HG03457 (cell line): ENCODE measurements around the gene CHSY3.

Experiments
- ATAC-seq: cut with Tn5 transposase; IDR thresholded peaks from one replicate; pipeline ENCODE4 v1.9.1; 2021; ENCODE audit warnings: moderate number of reproducible peaks; ENCODE audit not compliant: unreplicated experiment

The CHSY3 gene

DNA sequence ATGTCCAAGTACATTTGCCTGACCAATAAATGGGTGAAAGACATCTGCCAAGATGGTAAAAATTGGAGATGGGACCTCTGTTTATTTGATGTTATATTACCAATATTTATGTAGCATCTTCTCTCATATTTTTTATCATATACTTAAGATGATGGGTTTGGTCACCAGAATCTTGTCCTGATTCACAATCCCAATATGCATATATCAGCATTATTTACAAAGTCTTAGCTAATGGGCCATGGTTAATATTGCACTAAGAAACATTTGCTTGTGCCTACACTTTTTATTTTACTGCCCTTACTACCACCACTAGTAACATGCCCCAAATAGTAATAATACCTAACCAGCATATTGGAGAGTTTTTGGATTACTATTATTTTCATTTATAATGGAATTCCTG, 116.7 kb downstream of the CHSY3 start:
- no peak for ATAC-seq

DNA sequence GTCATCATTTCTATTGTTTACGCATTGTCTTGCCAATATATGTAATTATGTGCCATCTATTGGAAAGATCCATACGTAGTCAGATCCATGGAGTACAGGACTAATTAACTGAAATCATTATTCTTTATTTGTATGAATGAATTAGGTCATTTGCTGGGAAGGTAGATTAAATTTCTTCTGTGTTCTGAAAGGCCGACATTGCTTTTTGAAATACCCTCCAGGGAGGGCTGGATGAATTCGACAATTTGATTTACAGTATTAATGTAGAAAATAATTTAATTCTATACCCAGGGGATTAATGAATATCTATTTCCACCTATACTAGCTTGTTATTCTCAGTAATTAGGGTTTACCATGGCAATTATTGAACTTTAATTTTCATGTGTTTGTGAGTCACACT, 117.6 kb downstream of the CHSY3 start:
- no peak for ATAC-seq

GRCh38 chr5:130023604-130024003, 119.3 kb downstream of the CHSY3 start:
- no peak for ATAC-seq

DNA sequence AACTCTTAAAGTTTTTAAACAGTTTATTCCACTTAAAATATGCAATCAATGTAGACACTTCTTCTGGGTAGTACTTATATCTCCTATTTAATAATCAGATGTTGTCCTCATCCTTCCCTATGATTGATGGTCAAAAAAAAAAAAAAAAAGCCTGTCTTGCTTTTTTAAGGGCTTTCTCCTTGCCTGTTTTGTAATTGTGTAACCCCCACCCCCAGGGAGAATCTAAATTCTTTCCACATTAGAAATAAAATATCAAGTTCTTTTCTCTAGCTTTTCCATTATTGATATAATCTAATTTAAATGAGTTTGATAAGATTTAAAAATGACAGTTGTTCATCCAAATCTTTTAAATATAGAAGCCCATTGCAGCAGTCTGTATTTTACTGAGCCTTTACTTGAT, 119.7 kb downstream of the CHSY3 start:
- ATAC-seq = no peak

DNA sequence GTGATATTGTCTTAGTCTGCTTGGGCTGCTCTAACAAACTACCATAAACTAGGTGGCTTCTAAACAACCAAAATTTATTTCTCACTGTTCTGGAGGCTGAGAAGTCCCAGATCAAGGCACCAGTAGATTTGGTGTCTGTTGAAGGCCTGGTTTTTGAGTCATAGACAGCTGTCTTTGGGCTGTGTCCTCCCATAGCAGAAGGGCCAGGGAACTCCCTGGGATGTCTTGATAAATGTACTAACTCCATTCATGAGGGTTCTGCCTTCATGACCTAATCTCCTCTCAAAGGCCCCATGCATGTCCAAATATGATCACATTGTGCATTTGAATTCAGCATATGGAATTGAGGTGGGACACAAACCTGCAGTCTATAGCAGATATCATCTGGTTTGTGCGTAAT, 121.2 kb downstream of the CHSY3 start:
- no peak for ATAC-seq

GRCh38 chr5:130032807-130033206, 128.5 kb downstream of the CHSY3 start:
- no peak for ATAC-seq

DNA sequence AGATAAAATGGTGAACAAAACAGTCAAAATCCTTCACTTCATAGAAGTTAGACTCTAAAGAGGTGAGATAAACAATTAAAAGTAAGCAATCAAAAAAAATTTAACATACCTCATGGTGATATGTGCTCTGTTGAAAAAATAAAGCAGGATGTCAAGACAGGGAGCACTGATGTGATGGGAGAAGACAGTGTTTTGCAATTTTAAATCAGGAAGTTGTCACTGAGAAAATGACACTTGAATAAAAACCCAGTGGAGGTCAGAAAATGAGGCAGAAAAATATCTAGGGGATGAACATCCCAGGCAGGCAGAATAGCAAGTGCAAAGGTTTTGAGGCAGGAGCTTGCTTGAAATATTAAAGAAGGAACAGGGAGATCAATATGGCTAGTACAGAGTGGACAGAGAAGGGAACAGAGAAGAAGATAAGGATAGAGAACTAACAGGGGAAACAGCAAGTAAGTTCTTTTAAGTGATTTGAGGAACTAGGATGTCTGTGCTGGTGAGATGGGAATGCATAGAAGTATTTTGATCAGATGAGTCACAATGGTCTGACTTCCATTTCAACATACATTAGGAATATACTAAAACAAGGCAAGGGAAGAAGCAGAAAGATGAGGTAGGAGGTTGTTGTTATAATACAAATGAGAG, 130.4 kb downstream of the CHSY3 start:
- no peak for ATAC-seq

DNA sequence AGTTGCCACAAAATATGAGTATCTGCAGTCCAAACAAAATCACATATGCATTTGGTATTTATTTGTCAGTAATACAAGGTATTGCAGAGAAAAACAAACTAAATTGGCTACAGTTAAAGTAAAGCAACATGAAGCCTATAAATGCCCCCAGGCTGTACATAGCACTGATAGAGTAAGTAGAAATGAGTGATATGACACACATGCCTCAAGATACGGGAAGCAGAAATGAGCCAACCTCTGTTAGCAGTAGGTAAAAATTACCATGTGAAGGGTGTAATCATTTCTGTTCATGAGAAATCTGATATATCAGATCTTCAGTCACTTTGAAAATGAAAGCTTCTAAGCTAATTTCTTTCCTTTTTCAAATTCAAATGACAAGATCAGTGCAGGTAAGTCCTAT, 131.1 kb downstream of the CHSY3 start:
- ATAC-seq = no peak

DNA sequence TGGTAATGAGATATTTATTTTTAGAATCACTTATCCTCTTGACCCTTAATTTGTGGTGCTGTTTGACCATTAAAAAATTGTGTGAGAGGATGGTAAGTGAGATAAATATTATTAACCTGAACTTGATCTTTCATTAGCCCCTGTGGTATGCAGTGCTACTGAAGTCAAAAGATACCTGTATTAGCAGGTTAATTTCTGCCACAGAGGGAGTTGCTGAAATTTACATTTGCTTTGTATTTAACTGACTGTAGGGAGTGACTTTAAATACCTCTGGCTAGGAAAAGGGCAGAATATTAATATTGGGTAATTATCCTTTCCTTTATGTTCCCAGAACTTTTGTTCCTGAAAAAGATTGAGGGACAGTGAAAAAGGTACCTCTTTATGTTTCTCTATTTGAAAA, 133.6 kb downstream of the CHSY3 start:
- no peak for ATAC-seq

- ATAC-seq = no peak
These were observed 139.6 kb downstream of the CHSY3 start for GRCh38 chr5:130043834-130044233.

DNA sequence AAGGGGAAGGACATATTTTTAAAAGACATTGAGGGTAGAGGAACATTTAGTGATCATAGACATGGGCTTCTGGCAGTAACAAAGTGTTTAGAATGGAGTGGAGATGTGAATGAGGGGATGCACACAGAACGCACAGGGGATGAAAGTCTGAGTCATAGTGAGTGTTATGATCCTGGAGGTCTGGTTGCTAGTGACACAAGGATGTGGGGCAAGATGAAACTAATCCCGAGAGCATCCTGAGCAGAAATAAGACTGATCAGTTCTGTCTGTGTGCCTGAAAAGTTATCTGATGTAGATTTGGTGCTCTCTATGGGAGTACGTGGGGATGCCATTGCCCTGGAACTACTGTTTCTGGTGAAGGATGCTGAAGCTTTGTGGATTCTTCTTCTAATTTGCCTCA, 141.1 kb downstream of the CHSY3 start:
- no peak for ATAC-seq

- no peak for ATAC-seq
These were observed 146.3 kb downstream of the CHSY3 start for GRCh38 chr5:130050585-130050984.

DNA sequence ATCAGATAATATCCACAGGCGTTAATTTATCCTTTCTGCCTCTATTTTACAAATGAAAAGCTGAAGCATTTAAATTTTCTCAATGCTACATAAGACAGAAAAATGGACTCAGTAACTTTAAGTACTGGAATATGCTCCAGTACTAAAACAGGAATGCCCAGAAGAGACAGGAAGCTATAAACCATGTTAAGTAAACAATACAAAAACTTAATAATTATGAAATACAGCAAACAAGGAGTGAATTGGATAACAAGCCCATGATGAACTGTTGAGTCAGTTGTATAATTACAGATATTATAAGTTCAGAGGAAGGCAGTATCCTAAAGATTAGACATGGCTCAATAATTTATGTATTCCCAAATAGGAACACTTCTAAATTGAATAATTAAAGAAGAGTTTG, 148.5 kb downstream of the CHSY3 start:
- ATAC-seq = no peak

DNA sequence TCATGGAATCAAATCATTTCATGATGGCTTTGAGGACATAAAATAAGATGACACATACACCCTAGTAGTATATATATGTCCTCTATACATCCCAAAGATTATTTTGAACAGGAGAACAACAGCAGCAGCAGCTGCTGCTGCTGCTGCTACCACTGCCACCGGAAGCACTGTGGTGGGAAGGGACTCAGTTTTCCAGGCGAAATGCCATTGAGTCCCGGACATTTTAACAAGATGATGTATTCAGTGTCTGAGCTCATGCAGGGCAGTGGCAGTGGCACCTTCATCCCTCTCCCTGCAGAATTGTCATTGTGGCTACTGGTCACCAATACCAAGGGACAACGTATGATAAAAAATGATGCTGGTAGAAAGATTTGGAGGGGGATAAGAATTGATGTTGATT, 151.3 kb downstream of the CHSY3 start:
- no peak for ATAC-seq

GRCh38 chr5:130061746-130062145, 157.5 kb downstream of the CHSY3 start:
- no peak for ATAC-seq

DNA sequence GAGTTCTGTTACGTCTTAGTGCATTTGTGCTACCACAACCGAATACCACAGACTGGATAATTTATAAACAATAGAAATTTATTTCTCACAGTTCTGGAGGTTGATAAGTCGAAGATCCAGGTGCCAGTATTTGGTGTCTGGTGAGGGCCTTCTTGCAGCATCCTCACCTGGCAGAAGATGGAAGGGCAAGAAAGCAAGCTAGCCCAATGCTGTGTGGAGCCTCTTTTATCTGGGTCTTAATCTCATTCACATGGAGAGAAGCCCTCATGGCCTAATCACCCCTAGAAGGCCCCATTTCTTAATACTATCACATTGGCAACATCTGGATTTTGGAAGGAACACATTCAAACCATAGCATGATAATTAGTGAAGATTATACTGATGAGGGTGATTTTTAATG, 159.3 kb downstream of the CHSY3 start:
- no peak for ATAC-seq

- ATAC-seq = no peak
These were observed 160.2 kb downstream of the CHSY3 start for GRCh38 chr5:130064484-130064883.

- ATAC-seq = no peak
These were observed 161.4 kb downstream of the CHSY3 start for GRCh38 chr5:130065617-130066016.

DNA sequence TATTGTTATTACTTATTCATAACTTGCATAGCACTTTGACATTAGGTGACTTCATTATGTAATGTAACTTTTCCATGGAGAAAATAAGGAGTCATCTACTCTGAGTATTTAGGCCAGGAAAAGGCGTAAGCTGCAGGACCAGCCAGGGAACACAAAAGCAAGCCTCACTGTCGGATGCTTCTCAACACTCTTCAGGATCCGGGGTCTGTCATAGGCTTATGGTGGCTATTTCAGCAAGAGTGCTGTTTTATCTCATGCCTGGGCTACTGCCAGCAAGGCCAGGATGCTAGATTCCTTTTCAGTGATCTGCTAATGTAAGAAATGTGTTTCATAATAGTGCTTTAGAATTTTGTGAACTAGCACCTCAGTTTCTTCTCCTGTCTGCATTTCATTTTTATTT, 162.4 kb downstream of the CHSY3 start:
- ATAC-seq = no peak

DNA sequence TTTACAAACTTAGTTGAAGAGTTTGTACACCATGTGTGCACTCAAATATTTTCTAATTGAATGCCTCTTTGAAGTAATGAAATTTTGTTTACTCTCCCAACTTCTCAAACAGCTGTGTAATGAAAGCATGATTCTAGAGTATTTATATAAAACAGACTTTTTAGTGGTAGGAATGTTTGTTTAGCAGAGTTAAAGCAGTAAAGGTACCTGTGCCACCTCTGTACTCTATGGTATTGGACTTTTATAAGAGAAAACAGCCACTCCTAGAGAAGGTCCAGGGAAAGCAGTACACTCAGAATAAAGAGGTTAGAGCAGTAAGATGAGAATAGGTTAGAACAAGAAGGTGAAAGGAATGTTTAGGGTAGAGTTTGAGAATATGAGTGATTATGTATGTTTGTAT, 163.1 kb downstream of the CHSY3 start:
- ATAC-seq = no peak

GRCh38 chr5:130068101-130068500, 163.8 kb downstream of the CHSY3 start:
- no peak for ATAC-seq

DNA sequence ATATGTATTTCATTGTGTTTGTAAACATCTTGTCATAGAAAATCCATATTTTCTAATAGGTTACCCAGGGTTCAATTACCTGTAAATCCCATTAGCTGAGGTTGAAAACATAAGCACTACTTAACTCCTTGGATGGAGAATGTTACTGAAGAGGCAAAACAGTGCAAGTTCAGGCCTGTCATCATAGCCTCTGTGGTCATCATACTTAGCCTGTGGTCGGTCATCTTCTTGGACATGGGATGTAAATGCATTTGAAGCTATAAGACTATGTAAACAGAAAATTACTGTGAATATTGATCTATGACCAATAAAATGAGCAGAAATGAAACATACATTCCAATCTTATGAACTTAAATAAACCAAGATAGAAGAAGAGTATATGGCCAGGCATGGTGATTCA, 164.7 kb downstream of the CHSY3 start:
- no peak for ATAC-seq

DNA sequence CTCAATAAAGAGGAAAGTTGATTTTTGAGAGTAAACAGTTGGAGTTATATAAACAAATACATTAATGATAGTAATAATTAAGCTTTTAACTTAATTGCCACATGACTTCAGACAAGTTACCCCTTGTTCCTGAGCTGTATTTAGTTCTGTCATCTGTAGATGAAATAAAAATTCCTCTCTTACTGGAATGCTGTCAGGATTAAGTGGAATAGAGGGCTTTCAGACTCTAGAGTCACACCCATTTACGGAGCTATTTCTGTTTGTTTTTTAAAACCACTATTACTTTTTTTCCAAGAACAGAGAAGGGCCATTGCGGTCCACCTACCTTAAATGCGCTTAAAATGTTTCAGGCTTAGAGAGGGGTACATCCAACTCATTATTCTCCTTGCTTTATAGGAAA, 170.6 kb downstream of the CHSY3 start:
- ATAC-seq = no peak

GRCh38 chr5:130077007-130077406, 172.7 kb downstream of the CHSY3 start:
- no peak for ATAC-seq
